Activated CD4-positive, CD25-positive, alpha-beta regulatory T cell treated with anti-CD3 and anti-CD28 coated beads, Interleukin-2, amount 50 U/mL, for 16 hours (primary cell): ENCODE data around the gene AMD1.
"Not testable (repeated sequence)": the region's sequence is repeated elsewhere in the genome, so short reads cannot be mapped to it uniquely, and the experiment has no call there.

Source experiments
- DNase-seq: peaks from one replicate; pipeline ENCODE4 v3.0.0-alpha.2; 2020; ENCODE audit warnings: low read depth, low spot score

AMD1 gene

GRCh38 chr6:110877569-110877968 is 3.0 kb downstream of the AMD1 start:
- DNase-seq, result no peak

DNA sequence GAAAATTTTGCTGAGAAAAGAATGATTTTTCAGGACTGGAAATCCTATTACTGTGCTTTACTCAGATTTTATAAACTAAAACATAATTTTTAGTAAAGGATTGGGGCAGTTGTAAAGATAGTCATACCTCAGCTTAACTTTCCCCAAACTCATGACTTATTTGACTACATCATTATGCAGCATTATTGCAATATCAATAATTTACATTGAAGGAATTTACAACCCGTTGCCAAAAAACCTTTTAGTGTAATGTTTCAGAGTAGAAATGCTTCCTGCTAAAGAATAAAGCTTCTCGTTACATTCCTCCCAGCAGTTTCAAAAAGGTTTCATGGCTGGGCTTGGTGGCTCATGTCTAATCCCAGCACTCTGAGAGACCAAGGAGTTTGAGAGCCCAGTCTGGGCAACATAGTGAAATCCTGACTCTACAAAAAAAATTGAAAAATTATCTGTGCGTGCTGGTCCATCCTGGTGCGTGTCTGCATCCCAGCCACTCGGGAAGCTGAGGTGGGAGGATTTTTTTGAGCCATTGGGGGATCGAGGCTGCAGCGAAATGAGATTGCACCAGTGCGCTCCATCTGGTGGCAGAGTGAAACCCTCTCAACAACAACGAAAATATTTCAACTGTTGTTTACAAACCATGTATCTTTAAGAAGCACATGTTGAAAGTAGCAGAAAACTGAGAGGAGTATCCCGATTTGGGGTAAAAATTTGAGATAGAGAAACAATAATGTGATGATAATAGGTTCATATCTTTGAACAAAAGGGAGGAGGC is 4.4 kb downstream of the AMD1 start:
- DNase-seq, result no peak

- DNase-seq, result no peak
Observed at GRCh38 chr6:110880651-110881050, 6.1 kb downstream of the AMD1 start.

- no peak for DNase-seq
Observed at GRCh38 chr6:110881546-110882273, 7.1 kb downstream of the AMD1 start.

- DNase-seq, result no peak
Observed at GRCh38 chr6:110882274-110882619, 7.7 kb downstream of the AMD1 start.

DNA sequence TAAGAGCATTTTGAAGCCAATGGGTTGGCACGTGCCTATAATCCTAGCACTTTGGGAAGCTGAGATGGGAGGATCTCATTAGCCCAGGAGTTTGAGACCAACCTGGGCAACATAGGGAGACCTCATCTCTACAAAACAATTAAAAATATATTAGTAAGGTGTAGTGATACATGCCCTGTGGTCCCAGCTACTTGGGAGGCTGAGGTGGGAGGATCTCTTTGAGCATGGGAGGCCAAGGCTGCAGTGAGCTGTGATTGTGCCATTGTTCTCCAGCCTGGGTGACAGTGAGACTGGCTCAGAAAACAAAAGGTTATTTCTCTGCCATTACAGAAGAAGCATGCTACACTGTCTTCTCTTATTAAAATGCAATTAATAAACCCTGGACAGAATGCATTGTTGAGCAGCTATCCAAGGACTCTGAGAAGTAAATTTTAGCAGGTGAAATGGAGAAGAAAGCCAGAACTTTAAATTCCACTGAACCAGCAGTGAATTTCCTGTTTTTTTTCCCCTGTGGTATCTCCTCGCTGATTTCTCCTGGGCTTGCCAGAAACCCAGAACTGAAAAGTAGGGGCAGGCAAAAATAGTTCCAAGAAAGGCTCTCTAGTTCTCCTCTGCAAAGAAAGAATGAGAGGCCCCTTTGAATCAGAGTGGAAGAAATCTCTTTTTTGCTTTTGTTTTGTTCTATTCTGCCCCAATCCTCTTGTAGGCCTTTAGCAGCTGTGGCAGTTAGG is 8.4 kb downstream of the AMD1 start:
- no peak for DNase-seq

DNA sequence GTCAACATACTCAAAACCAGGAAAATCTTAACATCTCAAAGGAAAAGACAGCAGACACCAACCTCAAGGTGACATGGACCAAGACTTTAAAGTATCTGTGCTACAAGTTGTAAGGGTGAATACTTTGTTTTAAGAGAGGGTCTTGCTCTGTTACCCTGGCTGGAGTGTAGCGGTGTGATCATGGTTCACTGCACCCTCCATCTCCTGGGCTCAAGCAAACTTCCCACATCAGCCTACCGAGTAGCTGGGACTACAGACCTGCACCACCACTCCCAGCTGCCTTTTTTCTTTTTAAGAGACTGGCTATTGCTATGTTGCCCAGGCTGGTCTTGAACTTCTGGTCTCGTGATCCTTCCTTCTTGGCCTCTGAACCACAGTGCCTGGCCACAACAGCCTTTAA is 9.7 kb downstream of the AMD1 start:
- DNase-seq, result no peak

GRCh38 chr6:110885526-110885925 is 10.9 kb downstream of the AMD1 start:
- no peak for DNase-seq

- DNase-seq, result no peak
Observed at GRCh38 chr6:110886555-110887167, 12.1 kb downstream of the AMD1 start.

GRCh38 chr6:110890288-110890687 is 15.7 kb downstream of the AMD1 start:
- no peak for DNase-seq

DNA sequence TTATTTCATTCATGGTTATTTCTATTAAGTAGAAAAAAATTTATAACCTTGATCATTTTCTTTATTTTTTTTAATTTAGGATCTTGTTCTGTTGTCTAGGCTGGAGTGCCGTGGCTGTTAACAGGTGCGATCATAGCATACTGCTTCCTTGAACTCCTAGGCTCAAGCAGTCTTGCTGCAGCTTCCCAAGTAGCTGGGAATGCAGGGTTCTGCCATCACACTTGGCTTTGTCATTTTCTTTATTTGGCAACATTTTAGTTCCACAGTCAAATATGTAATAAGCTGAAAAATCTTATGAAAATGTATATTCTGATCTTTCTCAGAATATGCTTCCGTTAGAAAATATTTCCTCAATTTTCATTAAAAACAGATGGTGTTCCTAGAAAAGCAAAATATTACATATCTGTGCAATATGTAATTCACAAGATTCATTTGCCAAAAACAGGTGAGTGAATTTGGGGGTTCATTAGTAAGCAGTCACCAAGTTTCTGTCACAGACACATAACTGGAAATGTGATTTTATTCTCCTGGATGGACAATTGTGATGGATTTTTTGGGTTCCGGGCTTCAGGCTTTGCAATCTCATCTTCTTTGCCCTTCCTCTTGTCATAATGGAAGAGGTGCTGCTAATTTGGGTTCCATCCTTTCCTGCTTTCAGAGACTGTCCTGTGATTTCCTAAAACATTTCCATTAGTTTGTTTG is 21.5 kb downstream of the AMD1 start:
- no peak for DNase-seq

DNA sequence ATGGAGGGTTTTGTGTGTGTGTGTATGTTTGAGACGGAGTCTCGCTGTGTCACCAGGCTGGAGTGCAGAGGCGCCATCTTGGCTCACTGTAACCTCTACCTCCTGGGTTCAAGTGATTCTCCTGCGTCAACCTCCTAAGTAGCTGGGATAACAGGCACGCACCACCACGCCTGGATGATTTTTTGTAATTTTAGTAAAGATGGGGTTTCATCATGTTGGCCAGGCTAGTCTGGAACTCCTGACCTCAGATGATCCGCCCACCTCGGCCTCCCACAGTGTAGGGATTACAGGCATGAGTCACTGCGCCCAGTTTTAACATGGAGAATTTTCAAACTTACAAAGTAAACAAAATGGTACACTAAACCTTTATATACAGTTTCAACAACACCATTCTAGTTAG is 22.8 kb downstream of the AMD1 start:
- DNase-seq, result no peak

DNA sequence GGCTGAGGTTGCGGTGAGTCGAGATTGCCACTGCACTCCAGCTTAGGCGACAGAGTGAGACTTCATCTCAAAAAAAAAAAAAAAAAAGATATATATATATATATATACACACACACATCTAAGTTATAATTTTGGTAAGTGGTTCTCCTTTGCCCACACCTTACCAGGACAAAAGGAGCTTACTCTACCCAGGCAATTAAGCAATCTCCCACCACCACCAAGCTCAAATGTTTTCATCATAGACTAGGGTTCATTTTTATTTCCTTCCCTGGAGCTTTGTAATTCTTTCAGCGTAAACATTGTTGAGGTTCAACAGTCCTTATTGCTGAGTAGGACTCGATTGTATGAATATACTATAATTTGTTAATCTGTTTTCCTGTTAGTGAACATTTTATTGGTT is 23.5 kb downstream of the AMD1 start:
- no peak for DNase-seq

DNA sequence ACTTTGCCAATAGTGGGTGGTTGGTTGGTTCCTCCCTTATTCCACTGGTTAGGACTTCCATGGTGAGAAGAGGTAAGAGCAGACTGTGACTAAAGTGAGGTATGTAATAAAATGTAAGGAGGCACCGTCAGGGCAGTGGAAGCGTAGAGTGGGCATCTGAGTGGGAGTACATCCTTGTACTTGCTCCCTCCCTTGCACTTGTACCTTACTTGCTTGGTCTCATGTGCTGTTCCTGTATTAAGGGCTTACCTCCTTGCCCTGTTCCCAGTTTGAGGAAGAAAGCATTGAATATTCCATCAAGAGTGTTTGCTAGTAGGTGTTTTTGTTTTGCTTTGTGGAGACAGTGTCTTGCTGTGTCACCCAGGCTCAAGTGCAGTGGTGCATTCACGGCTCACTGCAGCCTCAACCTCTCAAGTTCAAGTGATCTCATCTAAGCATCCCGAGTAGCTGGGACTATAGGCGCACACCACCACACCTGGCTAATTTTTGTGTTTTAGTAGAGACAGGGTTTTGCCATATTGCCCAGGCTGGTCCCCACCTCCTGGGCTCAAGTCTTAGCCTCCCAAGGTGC is 25.5 kb downstream of the AMD1 start:
- no peak for DNase-seq

DNA sequence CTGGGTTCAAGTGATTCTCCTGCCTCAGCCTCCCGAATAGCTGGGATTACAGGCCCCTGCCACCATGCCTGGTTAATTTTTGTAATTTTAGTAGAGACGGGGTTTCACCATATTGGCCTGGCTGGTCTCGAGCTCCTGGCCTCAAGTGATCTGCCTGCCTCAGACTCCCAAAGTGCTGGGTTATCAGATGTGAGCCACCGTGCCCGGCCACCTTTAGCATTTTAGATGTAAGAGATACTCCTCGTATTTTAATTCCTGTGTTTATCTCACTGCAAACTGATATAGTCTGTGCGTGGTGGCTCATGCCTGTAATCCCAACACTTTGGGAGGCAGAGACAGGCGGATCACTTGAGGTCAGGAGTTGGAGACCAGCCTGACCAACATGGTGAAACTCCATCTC is 27.0 kb downstream of the AMD1 start:
- DNase-seq, result not testable (repeated sequence)

- no peak for DNase-seq
Observed at GRCh38 chr6:110902091-110902490, 27.5 kb downstream of the AMD1 start.

GRCh38 chr6:110906273-110906672 is 31.7 kb downstream of the AMD1 start:
- DNase-seq, result not testable (repeated sequence)

DNA sequence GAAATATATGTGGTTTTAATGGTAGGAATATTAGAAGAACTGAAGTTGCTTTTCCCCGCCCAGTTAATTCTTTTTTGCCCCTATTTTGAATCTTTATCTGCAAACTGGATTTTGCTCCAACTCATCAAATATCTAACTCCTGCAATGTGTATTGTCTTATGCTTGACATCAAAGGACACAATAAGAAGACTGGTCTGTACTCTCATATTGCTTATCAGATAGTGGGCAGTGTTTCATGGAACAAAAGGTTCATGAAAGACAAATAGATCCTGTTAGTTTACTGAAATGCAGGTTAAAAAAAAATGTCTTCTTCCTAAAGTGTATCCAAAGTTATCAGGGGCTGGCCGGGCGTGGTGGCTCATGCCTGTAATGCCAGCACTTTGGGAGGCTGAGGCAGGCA is 56.2 kb downstream of the AMD1 start:
- no peak for DNase-seq

DNA sequence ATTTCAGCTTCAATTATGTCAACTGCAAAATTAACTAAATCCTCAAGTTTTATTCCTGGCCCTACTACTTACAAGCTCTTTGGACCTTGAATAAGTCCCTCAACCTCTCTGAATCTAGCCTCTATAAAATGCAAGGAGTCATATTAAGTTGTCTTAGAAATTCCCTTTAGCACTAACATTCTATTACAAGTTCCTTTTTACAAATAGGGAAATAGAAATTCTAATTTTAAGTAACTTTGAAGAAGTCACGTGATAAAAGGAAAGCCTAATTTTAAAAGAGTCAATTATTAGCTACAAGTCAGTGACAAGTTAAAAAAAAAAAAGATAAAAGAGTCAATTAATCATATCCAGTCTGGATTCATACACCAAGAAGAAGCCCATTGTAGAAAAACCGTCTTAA is 59.3 kb downstream of the AMD1 start:
- no peak for DNase-seq

GRCh38 chr6:110934381-110934898 is 59.9 kb downstream of the AMD1 start:
- no peak for DNase-seq

DNA sequence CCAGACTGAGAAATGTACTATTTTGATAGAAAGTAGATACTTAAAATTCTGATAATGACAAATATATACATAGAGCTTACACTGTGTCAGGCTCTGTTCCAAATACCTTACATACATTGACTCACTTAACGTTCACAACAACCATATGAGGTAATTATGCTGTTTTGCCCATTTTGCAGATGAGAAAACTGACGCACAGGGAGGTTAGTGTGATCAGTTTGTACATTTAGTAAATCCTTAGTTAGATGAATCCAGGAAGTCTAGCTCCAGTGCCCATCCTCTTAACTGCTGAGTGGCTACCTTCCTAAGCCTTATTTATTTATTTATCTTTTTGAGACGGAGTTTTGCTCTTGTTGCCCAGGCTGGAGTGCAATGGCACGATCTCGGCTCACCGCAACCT is 60.6 kb downstream of the AMD1 start:
- DNase-seq, result no peak
